GM18502 (cell line): ENCODE data around the gene PNLDC1.
"Not testable (repeated sequence)": the region's sequence is repeated elsewhere in the genome, so short reads cannot be mapped to it uniquely, and the experiment has no call there.

ENCODE experiments used
- ATAC-seq: cut with Tn5 transposase; IDR thresholded peaks from one replicate; pipeline ENCODE4 v1.9.1; 2021; ENCODE audit warnings: mild to moderate bottlenecking; ENCODE audit not compliant: unreplicated experiment, poor library complexity

PNLDC1 gene

GRCh38 chr6:159842035-159842434 is 42.0 kb downstream of the PNLDC1 start:
- no peak for ATAC-seq

- no peak for ATAC-seq
Measured at GRCh38 chr6:159844737-159845645, 44.9 kb downstream of the PNLDC1 start.

GRCh38 chr6:159848552-159848951 is 48.5 kb downstream of the PNLDC1 start:
- not testable (repeated sequence) for ATAC-seq

- not testable (repeated sequence) for ATAC-seq
Measured at GRCh38 chr6:159849851-159850250, 49.8 kb downstream of the PNLDC1 start.

GRCh38 chr6:159852877-159853276 is 52.8 kb downstream of the PNLDC1 start:
- ATAC-seq = no peak

GRCh38 chr6:159853754-159854153 is 53.7 kb downstream of the PNLDC1 start:
- no peak for ATAC-seq

GRCh38 chr6:159854959-159855358 is 54.9 kb downstream of the PNLDC1 start:
- ATAC-seq = no peak

- ATAC-seq = no peak
Measured at GRCh38 chr6:159858259-159858658, 58.2 kb downstream of the PNLDC1 start.

- ATAC-seq = no peak
Measured at GRCh38 chr6:159860482-159860881, 60.4 kb downstream of the PNLDC1 start.

GRCh38 chr6:159862103-159862502 is 62.0 kb downstream of the PNLDC1 start:
- ATAC-seq = no peak

GRCh38 chr6:159863341-159863740 is 63.3 kb downstream of the PNLDC1 start:
- peak; percentile 62 for ATAC-seq

GRCh38 chr6:159865226-159865920 is 65.3 kb downstream of the PNLDC1 start:
- ATAC-seq = no peak

GRCh38 chr6:159866286-159867247 is 66.5 kb downstream of the PNLDC1 start:
- ATAC-seq = no peak
